Activated effector memory CD4-positive, alpha-beta T cell treated with Interleukin-2 at 50 U/mL for 16 hours (primary cell): ENCODE data around the gene CCDC83.
"Not testable (repeated sequence)": the region's sequence is repeated elsewhere in the genome, so short reads cannot be mapped to it uniquely, and the experiment has no call there.

Experiments used
- DNase-seq: peaks from one replicate; pipeline ENCODE4 v3.0.0-alpha.2; 2020

CCDC83 gene

GRCh38 chr11:85889676-85890579, 34.7 kb downstream of the CCDC83 start:
- DNase-seq: no peak

DNA sequence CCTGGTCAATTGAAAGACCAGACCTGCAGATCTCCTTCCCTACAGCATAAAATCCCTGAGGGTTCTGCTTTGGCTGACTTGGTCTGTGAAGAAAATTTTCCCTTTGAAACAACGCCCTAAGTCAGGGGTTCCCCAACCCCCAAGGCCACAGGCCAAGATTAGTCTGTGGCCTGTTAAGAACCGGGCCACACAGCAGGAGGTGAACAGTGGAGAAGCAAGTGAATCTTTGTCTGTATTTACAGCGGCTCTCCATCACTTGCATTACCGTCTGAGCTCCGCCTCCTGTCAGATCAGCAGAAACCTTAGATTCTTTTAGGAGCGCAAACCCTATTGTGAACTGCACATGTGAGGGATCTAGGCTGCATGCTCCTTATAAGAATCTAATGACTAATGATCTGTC, 38.2 kb downstream of the CCDC83 start:
- no peak for DNase-seq

DNA sequence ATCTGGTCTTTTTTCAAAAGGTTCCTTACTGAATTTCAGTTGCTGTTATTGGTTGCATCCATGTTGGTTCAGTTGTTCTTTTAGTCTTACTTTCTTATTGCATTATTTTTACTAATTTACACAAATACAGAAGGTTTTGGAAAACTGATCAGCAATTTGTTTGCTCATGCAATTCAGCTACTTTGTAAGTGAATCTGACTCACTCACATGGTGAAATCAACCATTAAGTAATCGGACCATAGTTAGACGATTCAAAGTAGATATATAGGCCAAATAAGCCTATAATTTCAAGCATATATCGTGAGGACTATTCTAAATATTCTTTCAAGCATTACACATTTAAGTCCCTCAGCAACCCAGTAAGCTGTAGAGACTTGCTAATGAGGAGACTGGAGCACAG, 41.7 kb downstream of the CCDC83 start:
- DNase-seq: no peak

DNA sequence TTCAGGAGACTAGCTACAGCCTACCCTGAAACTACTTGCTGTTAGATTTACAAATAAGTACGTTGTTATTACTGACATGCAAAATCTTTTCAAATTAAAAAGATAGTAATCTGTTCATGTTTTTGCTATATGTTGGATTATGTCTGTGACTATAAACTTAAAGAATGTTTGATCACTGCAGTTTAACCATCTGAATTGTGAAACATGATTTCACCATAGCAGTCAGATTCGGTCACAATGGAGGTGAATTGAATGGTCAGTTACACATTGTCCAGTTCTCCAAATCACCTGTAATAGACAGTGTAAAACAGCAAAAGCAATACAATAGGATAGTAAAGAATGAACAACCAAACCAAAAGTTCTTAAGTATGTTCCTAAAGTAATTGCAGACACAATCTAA, 43.3 kb downstream of the CCDC83 start:
- DNase-seq: no peak

DNA sequence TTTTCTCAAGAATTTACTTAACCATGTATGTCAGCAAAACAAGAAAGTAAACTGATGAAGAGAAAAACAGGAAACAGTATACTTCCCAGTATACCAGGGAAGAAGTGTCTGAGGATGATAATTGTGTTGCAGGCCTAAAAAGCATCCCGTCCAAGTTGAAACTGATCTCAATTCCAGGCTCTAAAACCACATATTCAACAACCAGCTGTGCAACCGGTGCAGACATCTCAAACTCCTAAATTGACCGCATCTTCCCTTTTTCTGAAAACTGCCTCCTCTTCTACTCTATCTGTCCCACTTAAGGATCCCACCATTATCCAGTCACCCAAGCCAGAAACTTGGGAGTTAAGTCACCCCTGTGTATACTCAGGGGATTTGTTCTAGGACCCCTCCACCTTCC, 47.2 kb downstream of the CCDC83 start:
- DNase-seq: no peak

DNA sequence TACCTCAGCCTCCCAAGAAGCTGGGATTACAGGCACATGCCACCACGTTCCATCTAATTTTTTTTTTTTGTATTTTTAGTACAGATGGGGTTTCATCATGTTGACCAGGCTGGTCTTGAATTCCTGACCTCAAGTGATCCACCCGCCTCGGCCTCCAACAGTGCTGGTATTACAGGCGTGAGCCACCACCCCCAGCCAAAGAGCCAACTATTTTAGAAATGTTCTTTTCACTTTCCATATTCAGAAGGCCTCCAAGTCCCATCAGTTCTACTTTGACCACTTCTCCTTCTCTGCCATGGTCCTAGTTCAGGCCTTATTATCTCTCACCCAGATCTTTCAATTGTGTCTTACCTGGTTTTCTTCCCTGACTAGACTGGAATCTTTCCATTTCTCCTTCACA, 48.2 kb downstream of the CCDC83 start:
- no peak for DNase-seq

GRCh38 chr11:85903811-85904210, 48.6 kb downstream of the CCDC83 start:
- no peak for DNase-seq

- DNase-seq: no peak
Measured at GRCh38 chr11:85912414-85912813, 57.2 kb downstream of the CCDC83 start.

GRCh38 chr11:85913513-85913912, 58.3 kb downstream of the CCDC83 start:
- no peak for DNase-seq

DNA sequence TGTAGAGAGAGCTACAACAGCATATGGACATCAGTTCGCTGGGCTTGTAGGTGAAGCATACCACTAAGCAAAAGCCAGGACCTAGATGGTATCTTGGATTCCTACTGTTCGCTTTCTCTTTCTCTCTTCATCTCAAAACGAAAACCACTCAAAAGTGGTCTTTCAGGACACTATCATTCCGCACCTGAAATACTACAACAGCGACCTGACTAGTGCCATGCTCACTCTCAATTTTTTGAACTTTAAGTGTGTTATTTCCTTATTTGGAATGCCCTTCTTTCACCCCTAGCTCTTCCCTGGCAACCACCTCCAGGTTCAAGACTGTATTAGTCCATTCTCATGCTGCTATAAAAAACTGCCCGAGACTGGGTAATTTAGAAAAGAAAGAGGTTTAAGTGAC, 59.2 kb downstream of the CCDC83 start:
- DNase-seq: no peak

DNA sequence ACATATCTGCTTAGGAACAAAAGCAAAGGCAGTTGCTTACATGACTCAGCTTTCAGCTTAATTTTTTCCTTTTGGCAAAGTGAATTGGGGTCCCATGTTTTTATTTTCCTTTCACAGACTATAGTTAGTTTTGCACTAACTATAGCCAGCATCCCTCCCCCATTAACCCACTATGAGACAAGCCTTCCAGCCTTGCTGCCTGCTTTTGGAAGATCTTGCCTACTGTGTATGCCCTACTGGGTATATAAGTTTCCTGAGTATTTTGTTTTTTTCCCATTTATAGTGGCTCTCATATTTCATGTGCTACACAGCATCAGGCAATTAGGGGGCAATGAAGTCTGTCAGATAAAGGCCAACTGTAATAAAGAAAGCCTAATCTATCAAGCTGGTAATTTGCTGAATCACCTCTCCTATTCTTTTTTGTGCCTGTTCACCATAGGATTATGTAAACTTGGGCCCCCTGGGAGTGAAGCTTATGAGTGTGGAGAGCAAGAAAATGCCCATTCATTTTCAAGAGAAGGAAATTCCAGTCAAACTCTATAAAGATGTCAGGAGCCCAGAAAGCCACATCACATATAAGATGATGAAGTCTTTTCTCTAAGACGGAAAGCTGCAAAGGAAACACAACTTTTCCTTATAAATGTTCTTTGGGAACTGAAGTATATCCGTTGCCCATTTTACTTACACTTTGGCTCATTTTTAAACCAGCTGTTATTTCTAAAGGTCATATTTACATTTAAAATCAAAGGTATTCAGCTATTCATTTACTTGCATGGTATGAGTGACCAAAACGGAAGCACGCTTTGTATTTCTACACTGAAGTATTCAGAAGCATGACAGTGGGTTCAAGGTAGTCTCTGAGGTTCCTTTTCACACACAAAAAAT, 64.0 kb downstream of the CCDC83 start:
- no peak for DNase-seq

GRCh38 chr11:85922367-85922766, 67.2 kb downstream of the CCDC83 start:
- DNase-seq: no peak

GRCh38 chr11:85923455-85923854, 68.3 kb downstream of the CCDC83 start:
- DNase-seq: no peak

DNA sequence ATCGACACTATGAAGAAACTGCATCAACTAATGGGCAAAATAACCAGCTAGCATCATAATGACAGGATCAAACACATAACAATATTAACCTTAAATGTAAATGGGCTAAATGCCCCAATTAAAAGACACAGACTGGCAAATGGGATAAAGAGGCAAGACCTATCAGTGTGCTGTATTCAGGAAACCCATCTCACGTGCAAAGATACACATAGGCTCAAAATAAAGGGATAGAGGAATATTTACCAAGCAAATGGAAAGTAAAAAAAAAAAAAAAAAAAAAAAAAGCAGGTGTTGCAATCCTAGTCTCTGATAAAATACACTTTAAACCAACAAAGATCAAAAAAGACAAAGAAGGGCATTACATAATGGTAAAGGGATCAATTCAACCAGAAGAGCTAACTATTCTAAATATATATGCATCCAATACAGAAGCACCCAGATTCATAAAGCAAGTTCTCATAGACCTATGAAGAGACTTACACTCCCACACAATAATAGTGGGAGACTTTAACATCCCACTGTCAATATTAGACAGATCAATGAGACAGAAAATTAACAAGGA, 71.6 kb downstream of the CCDC83 start:
- not testable (repeated sequence) for DNase-seq

GRCh38 chr11:85930879-85931366, 75.7 kb downstream of the CCDC83 start:
- DNase-seq: no peak

DNA sequence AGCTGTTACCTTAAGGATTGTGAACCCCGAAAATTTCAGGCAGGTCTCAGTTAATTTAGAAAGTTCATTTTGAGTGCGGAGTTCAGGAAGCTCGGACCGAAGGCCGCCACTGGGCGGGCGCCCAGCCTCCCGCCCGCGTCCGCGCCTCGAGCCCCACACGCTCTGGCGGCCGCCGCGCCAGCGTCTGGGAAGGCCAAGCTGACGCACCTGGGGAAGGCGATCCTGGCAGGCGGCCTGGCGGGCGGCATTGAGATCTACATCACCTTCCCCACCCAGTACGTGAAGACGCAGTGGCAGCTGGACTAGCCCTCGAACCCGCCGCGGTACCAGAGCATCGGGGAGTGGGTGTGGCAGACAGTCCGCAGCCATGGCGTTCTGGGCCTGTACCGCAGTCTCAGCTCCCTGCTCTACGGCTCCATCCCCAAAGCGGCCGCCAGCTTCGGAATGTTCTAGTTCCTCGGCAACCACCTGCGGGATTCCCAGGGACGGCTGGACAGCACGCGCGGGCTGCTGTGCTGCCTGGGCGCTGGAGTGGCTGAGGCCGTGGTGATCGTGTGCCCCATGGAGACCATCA, 79.5 kb downstream of the CCDC83 start:
- no peak for DNase-seq

GRCh38 chr11:85935751-85936150, 80.6 kb downstream of the CCDC83 start:
- DNase-seq: no peak

GRCh38 chr11:85937835-85938234, 82.7 kb downstream of the CCDC83 start:
- DNase-seq: no peak

- no peak for DNase-seq
Measured at GRCh38 chr11:85939099-85940015, 84.2 kb downstream of the CCDC83 start.

DNA sequence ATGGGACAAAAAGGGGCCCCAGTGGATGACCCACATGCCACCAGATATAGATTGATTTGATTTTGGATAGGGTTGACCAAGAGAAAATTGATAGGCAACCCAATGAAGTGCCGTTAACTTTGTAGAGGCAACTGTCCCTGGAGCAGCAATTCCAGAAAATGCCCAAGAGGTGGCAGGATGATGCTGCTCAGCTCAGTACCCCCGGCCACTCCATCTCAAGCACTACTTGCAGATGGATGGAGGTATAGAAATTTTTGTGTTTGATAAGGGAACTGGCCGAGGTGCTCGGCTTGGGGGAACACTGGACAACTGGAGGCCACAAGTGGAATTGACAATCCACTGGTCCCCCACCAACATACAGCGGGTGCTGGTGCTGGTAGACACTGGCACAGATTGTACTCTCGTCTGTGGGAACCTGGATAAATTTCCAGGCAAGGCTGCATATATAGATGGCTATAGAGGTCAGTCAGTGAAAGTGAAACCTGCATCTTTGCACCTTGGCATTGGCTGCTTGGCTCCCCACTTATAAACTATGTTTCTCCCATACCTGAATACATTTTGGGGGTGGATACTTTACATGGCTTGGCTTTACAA, 86.3 kb downstream of the CCDC83 start:
- DNase-seq: no peak

- DNase-seq: no peak
Measured at GRCh38 chr11:85945296-85945695, 90.1 kb downstream of the CCDC83 start.

GRCh38 chr11:85945788-85946187, 90.6 kb downstream of the CCDC83 start:
- DNase-seq: no peak
